ENCODE results near the gene ACOX3. TPM values are rescaled to one million over a fixed set of nuclear protein-coding genes. Genes with fewer than 3 reads are reported as not detected.
"Not testable (repeated sequence)": the region's sequence is repeated elsewhere in the genome, so short reads cannot be mapped to it uniquely, and the experiment has no call there.

The ACOX3 gene
- polyA plus RNA-seq, 1 experiment: 7.9 TPM

- Histone ChIP-seq H3K9me3 (ENCODE audit: control insufficient read depth, insufficient read depth, low read length) (no peaks in the 10 kb centered on the region; the same call in 1 of the 2 replicates), H3K27ac (ENCODE audit: low read depth, low read length) (no peak overlapping the region), H3K27me3 (ENCODE audit: control insufficient read depth, insufficient read depth, low read length) (no peaks in the 10 kb centered on the region), H3K4me3 (ENCODE audit: low read depth, low read length) (no peak overlapping the region)
- ChIA-PET POLR2A (interaction anchor here (0.7 kb wide), 1 partner anchor 138 kb away, joined by 5 read pairs; the partner anchor contains the start of gene HTRA3), CTCF (interaction anchor here (0.9 to 3.2 kb wide), 5 partner anchors 8 to 231 kb away, joined by 3 to 28 read pairs (median 3); no protein-coding TSS in a partner anchor)
- DNase-seq (ENCODE audit: low read depth, low spot score): no peak
- no peak for TF ChIP-seq CTCF (IDR thresholded peaks at IDR 0.05; ENCODE audit: low read depth, low read length)
These were observed 32.8 kb downstream of the ACOX3 start for GRCh38 chr4:8407756-8408155.

GRCh38 chr4:8407316-8407715 lies 33.2 kb downstream of the ACOX3 start:
- no peak for TF ChIP-seq CTCF (IDR thresholded peaks at IDR 0.05; ENCODE audit: low read depth, low read length)
- ChIA-PET CTCF (interaction anchor here (0.9 to 3.2 kb wide), 5 partner anchors 9 to 231 kb away, joined by 3 to 28 read pairs (median 3); no protein-coding TSS in a partner anchor), POLR2A (no interaction called here)
- Histone ChIP-seq H3K27ac (ENCODE audit: low read depth, low read length) (no peak overlapping the region), H3K27me3 (ENCODE audit: control insufficient read depth, insufficient read depth, low read length) (no peaks in the 10 kb centered on the region), H3K9me3 (ENCODE audit: control insufficient read depth, insufficient read depth, low read length) (no peaks in the 10 kb centered on the region; the same call in 1 of the 2 replicates), H3K4me3 (ENCODE audit: low read depth, low read length) (no peak overlapping the region)
- DNase-seq (ENCODE audit: low read depth, low spot score): no peak

GRCh38 chr4:8406887-8407286 lies 33.6 kb downstream of the ACOX3 start:
- POLR2A ChIA-PET; H3K9me3 ChIP-seq (ENCODE audit: control insufficient read depth, insufficient read depth, low read length); H3K27ac ChIP-seq (ENCODE audit: low read depth, low read length); H3K4me3 ChIP-seq (ENCODE audit: low read depth, low read length); DNase-seq (ENCODE audit: low read depth, low spot score); H3K27me3 ChIP-seq (ENCODE audit: control insufficient read depth, insufficient read depth, low read length): not testable (repeated sequence)
- CTCF ChIA-PET: interaction anchor here (0.9 to 3.2 kb wide), 4 partner anchors 9 to 230 kb away, joined by 3 to 28 read pairs (median 12); no protein-coding TSS in a partner anchor
- TF ChIP-seq CTCF (IDR thresholded peaks at IDR 0.05; ENCODE audit: low read depth, low read length): peak; percentile 45

- POLR2A ChIA-PET: no interaction called here
- Histone ChIP-seq H3K27me3 (ENCODE audit: control insufficient read depth, insufficient read depth, low read length) (no peaks in the 10 kb centered on the region), H3K9me3 (ENCODE audit: control insufficient read depth, insufficient read depth, low read length) (no peaks in the 10 kb centered on the region; the same call in 1 of the 2 replicates), H3K4me3 (ENCODE audit: low read depth, low read length) (no peak overlapping the region), H3K27ac (ENCODE audit: low read depth, low read length) (no peak overlapping the region)
- CTCF ChIA-PET: interaction anchor here (5.5 kb wide), 1 partner anchor 229 kb away, joined by 37 read pairs; no protein-coding TSS in a partner anchor
- no peak for DNase-seq (ENCODE audit: low read depth, low spot score)
- TF ChIP-seq CTCF (IDR thresholded peaks at IDR 0.05; ENCODE audit: low read depth, low read length): no peak
These were observed 35.0 kb downstream of the ACOX3 start for GRCh38 chr4:8405516-8405875.

GRCh38 chr4:8404791-8405515 lies 35.6 kb downstream of the ACOX3 start:
- POLR2A ChIA-PET: no interaction called here
- Histone ChIP-seq H3K4me3 (ENCODE audit: low read depth, low read length) (no peak overlapping the region), H3K9me3 (ENCODE audit: control insufficient read depth, insufficient read depth, low read length) (no peaks in the 10 kb centered on the region; the same call in 1 of the 2 replicates), H3K27me3 (ENCODE audit: control insufficient read depth, insufficient read depth, low read length) (no peaks in the 10 kb centered on the region), H3K27ac (ENCODE audit: low read depth, low read length) (no peak overlapping the region)
- TF ChIP-seq CTCF (IDR thresholded peaks at IDR 0.05; ENCODE audit: low read depth, low read length): no peak
- DNase-seq (ENCODE audit: low read depth, low spot score): no peak
- CTCF ChIA-PET: interaction anchor here (5.5 kb wide), 1 partner anchor 229 kb away, joined by 37 read pairs; no protein-coding TSS in a partner anchor

Data from AG04450 (cell line).